Hematopoietic multipotent progenitor cell treated with erythropoietin and hydrocortisone succinate and interleukin-3 and kit ligand, for 15 days (in vitro differentiated cells): Measurements from ENCODE around the gene SLC44A3.
"Not testable (repeated sequence)": the region's sequence is repeated elsewhere in the genome, so short reads cannot be mapped to it uniquely, and the experiment has no call there.

Experiments
- DNase-seq: peaks from one replicate; pipeline ENCODE4 v3.0.0-alpha.2; 2015; ENCODE audit warnings: low spot score

The SLC44A3 gene

GRCh38 chr1:94935034-94935433 lies 114.9 kb downstream of the SLC44A3 start:
- DNase-seq, result no peak

DNA sequence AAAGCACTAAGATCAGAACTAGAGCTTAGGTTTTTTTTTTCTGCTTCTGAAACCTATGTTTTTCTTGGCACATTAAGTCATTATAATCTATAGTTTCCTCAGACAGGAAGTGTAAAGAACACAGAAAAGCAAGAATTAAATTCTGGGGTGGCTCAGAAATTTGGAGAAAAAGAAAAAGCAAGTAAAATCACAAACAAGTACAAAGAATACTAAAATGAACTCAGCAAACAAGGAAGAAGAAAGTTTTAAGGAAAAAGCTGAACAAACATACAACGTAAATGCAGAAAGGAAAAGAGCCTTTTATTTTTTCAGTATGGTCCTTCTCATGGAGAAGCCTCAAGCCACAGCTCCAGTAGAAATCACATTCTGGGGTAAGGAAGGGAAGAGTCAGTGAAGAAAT lies 115.3 kb downstream of the SLC44A3 start:
- no peak for DNase-seq

DNA sequence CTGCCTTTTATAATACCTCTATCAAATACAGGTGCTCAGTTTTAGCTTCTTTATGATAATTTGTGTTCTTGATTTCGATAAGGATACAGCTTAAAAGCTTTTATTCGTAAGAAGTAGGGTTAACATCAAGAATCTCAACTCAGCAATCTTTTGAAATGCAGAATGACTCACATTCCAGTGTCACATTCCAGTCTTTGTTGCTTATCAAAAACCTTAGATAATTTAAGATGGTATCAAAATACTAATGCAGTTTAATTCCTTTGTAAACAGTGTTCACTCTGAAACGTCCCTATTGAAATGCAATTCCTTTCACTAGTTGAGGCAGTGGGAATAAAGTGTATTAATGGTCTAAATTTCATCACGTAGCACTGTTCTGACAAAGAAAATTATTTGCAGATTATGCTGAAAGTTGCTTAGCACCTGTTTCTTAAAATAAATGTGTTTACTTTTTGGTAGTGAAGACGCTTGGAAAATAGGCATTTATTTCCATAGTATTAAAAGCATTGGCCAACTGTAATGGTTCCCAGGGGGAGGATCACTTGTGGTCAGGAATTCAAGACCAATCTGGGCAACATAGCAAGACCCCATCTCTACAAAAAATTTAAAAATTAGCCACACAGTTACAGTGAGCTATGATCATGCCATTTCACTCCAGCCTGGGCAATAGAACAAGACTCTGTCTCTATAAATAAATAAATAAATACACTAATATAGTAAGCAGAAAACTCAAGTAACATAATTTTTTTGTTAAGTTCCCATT lies 116.9 kb downstream of the SLC44A3 start:
- DNase-seq, result no peak

DNA sequence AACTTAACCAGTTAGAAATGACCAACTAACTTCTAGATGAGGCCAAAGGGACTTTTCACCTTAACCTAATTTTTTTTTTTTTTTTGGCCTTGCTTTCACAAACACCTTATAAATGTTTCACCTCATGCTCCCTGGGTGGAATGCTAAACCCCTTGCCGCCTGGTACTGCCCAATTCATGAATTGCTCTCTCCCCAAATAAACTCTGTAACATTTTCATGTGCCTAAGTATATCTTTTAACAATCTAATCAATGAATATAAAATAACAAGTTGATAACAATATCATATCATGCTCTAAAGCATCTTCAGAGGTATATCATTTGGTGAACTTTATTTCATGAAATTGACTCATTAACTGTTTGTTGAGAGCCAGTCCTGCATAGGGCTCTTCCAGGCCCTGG lies 117.7 kb downstream of the SLC44A3 start:
- no peak for DNase-seq

DNA sequence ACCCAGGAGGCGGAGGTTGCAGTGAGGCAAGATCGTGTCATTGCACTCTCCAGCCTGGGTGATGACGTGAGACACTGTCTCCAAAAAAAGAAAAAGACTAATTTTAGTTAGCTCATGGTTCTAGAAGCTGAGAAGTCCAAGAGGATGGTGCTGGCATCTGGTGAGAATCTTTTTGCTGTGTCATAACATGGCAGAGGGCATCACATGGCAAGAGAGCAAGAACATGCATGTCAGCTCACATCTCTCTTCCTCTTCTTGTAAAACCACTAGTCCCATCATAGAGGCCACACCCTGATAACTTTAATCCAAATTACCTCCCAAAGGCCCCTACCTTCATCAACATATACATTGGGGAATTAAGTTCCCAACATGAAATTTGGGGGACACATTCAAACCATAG lies 120.6 kb downstream of the SLC44A3 start:
- DNase-seq, result no peak

- DNase-seq, result not testable (repeated sequence)
Observed at GRCh38 chr1:94941480-94941879, 121.3 kb downstream of the SLC44A3 start.

DNA sequence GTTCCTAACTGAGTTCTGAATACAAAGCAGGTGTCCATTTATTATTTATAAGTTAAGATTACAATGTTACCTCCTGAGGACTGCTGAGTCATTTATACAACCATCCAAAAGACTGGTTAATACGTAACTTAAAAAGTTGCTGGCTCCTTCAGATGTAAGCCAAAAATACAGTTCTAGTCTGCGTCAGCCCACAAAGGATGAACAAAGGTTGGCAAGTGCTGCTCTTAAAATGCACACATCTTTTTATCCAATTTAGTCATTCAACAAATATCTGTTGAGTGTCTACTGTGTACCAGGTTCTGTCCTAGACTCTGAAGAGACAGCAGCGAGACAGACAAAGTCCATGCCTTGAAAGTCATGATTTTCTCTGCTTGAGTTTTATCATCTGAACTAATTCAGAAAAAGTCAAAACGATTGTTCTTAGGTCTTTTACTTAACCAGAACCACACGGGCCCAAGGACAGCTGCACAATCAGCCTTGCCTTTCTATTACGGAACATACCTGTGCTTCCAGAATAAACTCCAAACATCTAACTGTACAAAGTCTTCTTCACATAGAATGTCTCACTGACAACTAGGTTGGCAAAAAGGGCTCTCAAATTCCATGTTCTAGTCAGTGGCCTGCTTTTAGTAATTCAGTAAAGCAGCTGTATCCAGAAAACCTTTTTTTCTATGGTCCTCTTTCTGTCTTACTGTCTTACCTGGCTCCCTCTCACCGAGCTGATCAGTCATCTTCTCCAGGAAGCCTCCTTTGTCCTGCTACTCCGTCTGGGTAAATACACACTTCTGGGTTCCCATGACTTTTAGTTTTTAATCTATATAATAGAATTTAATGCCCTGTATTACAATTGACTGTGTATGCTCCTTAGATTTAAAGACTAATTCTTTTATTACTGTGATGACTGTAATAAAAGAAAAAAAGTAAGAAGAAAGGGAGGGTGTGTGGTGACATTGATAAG lies 122.3 kb downstream of the SLC44A3 start:
- DNase-seq, result no peak
